HEK293 (cell line): ENCODE data around the gene RNF11.

Source experiments
- CTCF ChIP-seq: fragments of 450-650 bp; formaldehyde crosslinking; IDR thresholded peaks from 2 replicates; pipeline ENCODE4 v1.5.1; 2016; ENCODE audit warnings: missing biosample characterization, missing genetic modification characterization
- HIC1 ChIP-seq: fragments of 450-650 bp; formaldehyde crosslinking; IDR thresholded peaks from 2 replicates; pipeline ENCODE4 v1.5.1; 2016; ENCODE audit warnings: missing biosample characterization, missing genetic modification characterization
- KLF17 ChIP-seq: fragments of 450-650 bp; formaldehyde crosslinking; IDR thresholded peaks from 2 replicates; pipeline ENCODE4 v1.5.1; 2016; ENCODE audit warnings: missing biosample characterization, missing genetic modification characterization
- KLF8 ChIP-seq: fragments of 450-650 bp; formaldehyde crosslinking; IDR thresholded peaks from 2 replicates; pipeline ENCODE4 v1.5.1; 2016; ENCODE audit warnings: missing biosample characterization, missing genetic modification characterization
- MZF1 ChIP-seq: fragments of 450-650 bp; formaldehyde crosslinking; IDR thresholded peaks from 2 replicates; pipeline ENCODE4 v1.5.1; 2017; ENCODE audit warnings: missing biosample characterization, missing genetic modification characterization, borderline replicate concordance
- PATZ1 ChIP-seq: fragments of 450-650 bp; formaldehyde crosslinking; IDR thresholded peaks from 2 replicates; pipeline ENCODE4 v1.5.1; 2016; ENCODE audit warnings: missing biosample characterization, missing genetic modification characterization
- SCRT1 ChIP-seq: fragments of 450-650 bp; formaldehyde crosslinking; IDR thresholded peaks from 2 replicates; pipeline ENCODE4 v1.5.1; 2016; ENCODE audit warnings: missing biosample characterization, missing genetic modification characterization, borderline replicate concordance
- WT1 ChIP-seq: fragments of 450-650 bp; formaldehyde crosslinking; IDR thresholded peaks from 2 replicates; pipeline ENCODE4 v1.5.1; 2016; ENCODE audit warnings: missing biosample characterization, missing genetic modification characterization
- ZFP3 ChIP-seq: fragments of 450-650 bp; formaldehyde crosslinking; IDR thresholded peaks from 2 replicates; pipeline ENCODE4 v1.5.1; 2016; ENCODE audit warnings: low read depth, missing biosample characterization, missing genetic modification characterization
- ZNF157 ChIP-seq: fragments of 450-650 bp; formaldehyde crosslinking; IDR thresholded peaks from 2 replicates; pipeline ENCODE4 v1.5.1; 2016; ENCODE audit warnings: missing biosample characterization, missing genetic modification characterization
- ZNF223 ChIP-seq: fragments of 450-650 bp; formaldehyde crosslinking; IDR thresholded peaks from 2 replicates; pipeline ENCODE4 v1.5.1; 2016; ENCODE audit warnings: missing biosample characterization, missing genetic modification characterization
- ZNF394 ChIP-seq: fragments of 450-650 bp; formaldehyde crosslinking; IDR thresholded peaks from 2 replicates; pipeline ENCODE4 v1.5.1; 2016; ENCODE audit warnings: missing biosample characterization, missing genetic modification characterization, mild to moderate bottlenecking, moderate library complexity, borderline replicate concordance
- ZNF488 ChIP-seq: fragments of 450-650 bp; formaldehyde crosslinking; IDR thresholded peaks from 2 replicates; pipeline ENCODE4 v1.5.1; 2016; ENCODE audit warnings: missing biosample characterization, missing genetic modification characterization
- ZNF513 ChIP-seq: fragments of 450-650 bp; IDR thresholded peaks from 2 replicates; pipeline ENCODE4 v1.5.1; 2018; ENCODE audit warnings: missing biosample characterization, missing genetic modification characterization
- ZNF514 ChIP-seq: fragments of 450-650 bp; formaldehyde crosslinking; IDR thresholded peaks from 2 replicates; pipeline ENCODE4 v1.5.1; 2016; ENCODE audit warnings: missing biosample characterization, missing genetic modification characterization
- ZNF530 ChIP-seq: fragments of 450-650 bp; formaldehyde crosslinking; IDR thresholded peaks from 2 replicates; pipeline ENCODE4 v1.5.1; 2016; ENCODE audit warnings: low read depth, missing biosample characterization, missing genetic modification characterization
- ZNF561 ChIP-seq: fragments of 450-650 bp; IDR thresholded peaks from 2 replicates; pipeline ENCODE4 v1.5.1; 2018; ENCODE audit warnings: missing biosample characterization, missing genetic modification characterization, borderline replicate concordance
- ZNF610 ChIP-seq: fragments of 450-650 bp; formaldehyde crosslinking; IDR thresholded peaks from 2 replicates; pipeline ENCODE4 v1.5.1; 2016; ENCODE audit warnings: missing biosample characterization, missing genetic modification characterization, borderline replicate concordance
- ZNF626 ChIP-seq: fragments of 450-650 bp; sonication (Bioruptor Pico); formaldehyde crosslinking; IDR thresholded peaks from 2 replicates; pipeline ENCODE4 v1.5.1; 2018; ENCODE audit warnings: missing biosample characterization, missing genetic modification characterization, inconsistent platforms
- ZNF629 ChIP-seq: fragments of 450-650 bp; formaldehyde crosslinking; IDR thresholded peaks from 2 replicates; pipeline ENCODE4 v1.5.1; 2017; ENCODE audit warnings: missing biosample characterization, missing genetic modification characterization
- ZNF654 ChIP-seq: fragments of 450-650 bp; formaldehyde crosslinking; IDR thresholded peaks from 2 replicates; pipeline ENCODE4 v1.5.1; 2016; ENCODE audit warnings: low read depth, missing biosample characterization, missing genetic modification characterization
- ZNF670 ChIP-seq: fragments of 450-650 bp; formaldehyde crosslinking; IDR thresholded peaks from 2 replicates; pipeline ENCODE4 v1.5.1; 2016; ENCODE audit warnings: missing biosample characterization, missing genetic modification characterization, low read depth
- ZNF791 ChIP-seq: fragments of 450-650 bp; formaldehyde crosslinking; IDR thresholded peaks from 2 replicates; pipeline ENCODE4 v1.5.1; 2016; ENCODE audit warnings: missing biosample characterization, missing genetic modification characterization
- ZNF837 ChIP-seq: fragments of 450-650 bp; formaldehyde crosslinking; IDR thresholded peaks from 2 replicates; pipeline ENCODE4 v1.5.1; 2016; ENCODE audit warnings: missing biosample characterization, missing genetic modification characterization
- ZSCAN16 ChIP-seq: fragments of 450-650 bp; formaldehyde crosslinking; IDR thresholded peaks from 2 replicates; pipeline ENCODE4 v1.5.1; 2016; ENCODE audit warnings: missing biosample characterization, missing genetic modification characterization
- ZSCAN18 ChIP-seq: fragments of 450-650 bp; formaldehyde crosslinking; IDR thresholded peaks from 2 replicates; pipeline ENCODE4 v1.5.1; 2016; ENCODE audit warnings: missing biosample characterization, missing genetic modification characterization
- ZSCAN23 ChIP-seq: fragments of 450-650 bp; formaldehyde crosslinking; IDR thresholded peaks from 2 replicates; pipeline ENCODE4 v1.5.1; 2016; ENCODE audit warnings: missing biosample characterization, missing genetic modification characterization
- ZSCAN30 ChIP-seq: fragments of 450-650 bp; IDR thresholded peaks from 2 replicates; pipeline ENCODE4 v1.5.1; 2018; ENCODE audit warnings: missing biosample characterization, mild to moderate bottlenecking, missing genetic modification characterization, moderate library complexity

The RNF11 gene

GRCh38 chr1:51235673-51236530, at the start of gene RNF11 (continued):
- TF ChIP-seq ZSCAN18 (tag by site-specific recombination): no peak
- no peak for TF ChIP-seq ZNF513 (tag by site-specific recombination)
- TF ChIP-seq PATZ1 (tag by site-specific recombination): peak; percentile 7
- no peak for TF ChIP-seq ZFP3
- TF ChIP-seq ZNF514 (tag by site-specific recombination): no peak
- peak; percentile 86 for TF ChIP-seq ZNF629
- no peak for TF ChIP-seq ZNF626 (tag by site-specific recombination)
- no peak for TF ChIP-seq HIC1 (tag by site-specific recombination)
- no peak for TF ChIP-seq ZNF791 (tag by site-specific recombination)
- no peak for TF ChIP-seq ZNF223 (tag by site-specific recombination)
- TF ChIP-seq ZNF610: peak; percentile 40; the same call in 1 of the 2 replicates
- TF ChIP-seq WT1 (tag by site-specific recombination): peak; percentile 48; the same call in 1 of the 2 replicates
- TF ChIP-seq ZSCAN30: peak; percentile 99
- TF ChIP-seq KLF17 (tag by site-specific recombination): peak; percentile 88
- TF ChIP-seq ZNF394 (tag by site-specific recombination): no peak
- TF ChIP-seq CTCF (tag by site-specific recombination): no peak
- TF ChIP-seq KLF8 (tag by site-specific recombination): 0 out of 2 replicates have a peak, but pooled peaks have one; percentile 13
- TF ChIP-seq ZNF530 (tag by site-specific recombination): no peak
- TF ChIP-seq MZF1: no peak
- TF ChIP-seq ZNF654 (tag by site-specific recombination): no peak
- TF ChIP-seq ZNF157 (tag by site-specific recombination): no peak
- TF ChIP-seq SCRT1 (tag by site-specific recombination): no peak
- peak; percentile 86; the same call in 1 of the 2 replicates for TF ChIP-seq ZNF561
- TF ChIP-seq ZSCAN16: no peak
- no peak for TF ChIP-seq ZNF670 (tag by site-specific recombination)
- TF ChIP-seq ZNF488 (tag by site-specific recombination): no peak
- TF ChIP-seq ZSCAN23: no peak
- TF ChIP-seq ZNF837: no peak
